Stomach (tissue), 4 donors: ENCODE measurements around the gene VCL.

Experiments used
- CTCF ChIP-seq, 7 experiments: fragments of 450-650 bp in 4 of 7; fragments of 200-600 bp in 3 of 7; sonication (generic) in 3 of 7; IDR thresholded peaks; one replicate each; pipeline ENCODE4 v1.5.1; 2016 to 2019; ENCODE audit warnings: antibody characterized with exemption in 7 of 7, control low read depth in 2 of 7, mild to moderate bottlenecking in 1 of 7
- POLR2A ChIP-seq, 4 donors: fragments of 450-650 bp; IDR thresholded peaks; one replicate each; pipeline ENCODE4 v1.6.1; 2016; ENCODE audit warnings: antibody characterized with exemption in 4 of 4, control low read depth in 2 of 4, mild to moderate bottlenecking in 1 of 4, moderate library complexity in 1 of 4

GRCh38 chr10:74071157-74071556 lies 73.2 kb downstream of the VCL start:
- TF ChIP-seq CTCF (IDR thresholded peaks at IDR 0.05) (no peak), POLR2A (IDR thresholded peaks at IDR 0.05) (no peak)
